ENCODE results near the gene PRKCA. TPM values are rescaled to one million over a fixed set of nuclear protein-coding genes. Genes with fewer than 3 reads are reported as not detected.
"Not testable (repeated sequence)": the region's sequence is repeated elsewhere in the genome, so short reads cannot be mapped to it uniquely, and the experiment has no call there.

Gene PRKCA
- polyA plus RNA-seq, 4 donors: 14.1 to 24.5 (median 22.7) TPM

DNA sequence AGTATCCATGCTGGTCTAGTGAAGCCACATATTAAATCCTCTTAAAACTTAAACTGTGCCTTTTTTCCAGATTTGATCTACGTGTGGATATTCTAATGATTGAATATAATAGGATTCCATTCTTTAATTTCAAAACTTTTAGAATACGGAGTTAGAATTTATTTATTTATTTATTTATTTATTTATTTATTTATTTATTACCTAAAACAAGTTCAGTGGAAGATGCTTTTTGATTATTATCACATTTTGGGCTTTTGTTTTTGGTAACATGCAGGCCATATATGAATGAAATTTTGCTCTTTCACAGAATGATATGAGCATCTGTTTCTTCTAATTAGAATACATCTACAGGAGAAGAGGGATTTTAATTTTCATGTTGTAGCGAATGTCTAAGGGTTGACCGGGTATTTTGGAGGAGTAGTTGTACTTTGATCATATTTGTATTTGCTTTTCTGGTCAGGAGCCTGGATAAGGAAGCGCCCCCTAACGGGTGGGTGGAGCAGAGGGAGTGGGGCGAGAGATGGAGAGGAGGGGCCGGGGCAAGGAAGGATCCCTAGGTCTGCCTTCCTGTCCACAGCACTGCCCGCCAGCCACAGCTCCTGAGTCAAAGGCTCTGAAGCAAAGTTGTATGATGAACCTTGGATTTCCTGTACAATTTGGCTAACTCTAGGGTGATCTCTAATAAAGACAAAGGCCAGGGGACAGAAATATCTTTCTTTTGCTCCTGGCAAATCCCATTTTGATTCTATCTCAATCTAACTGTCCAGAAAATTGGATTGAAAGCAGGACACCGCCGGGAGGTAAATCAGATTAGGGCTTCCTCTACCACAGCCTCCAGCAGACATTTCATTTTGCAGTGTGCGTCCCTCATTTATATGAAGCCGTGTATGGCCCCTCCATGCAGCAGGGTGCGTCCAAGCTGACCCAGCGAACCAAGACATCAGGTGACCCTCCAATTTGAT, 149.1 kb downstream of the PRKCA start:
- DNase-seq (ENCODE audit: low read depth in 4 of 4, low spot score in 3 of 4): no peak

DNA sequence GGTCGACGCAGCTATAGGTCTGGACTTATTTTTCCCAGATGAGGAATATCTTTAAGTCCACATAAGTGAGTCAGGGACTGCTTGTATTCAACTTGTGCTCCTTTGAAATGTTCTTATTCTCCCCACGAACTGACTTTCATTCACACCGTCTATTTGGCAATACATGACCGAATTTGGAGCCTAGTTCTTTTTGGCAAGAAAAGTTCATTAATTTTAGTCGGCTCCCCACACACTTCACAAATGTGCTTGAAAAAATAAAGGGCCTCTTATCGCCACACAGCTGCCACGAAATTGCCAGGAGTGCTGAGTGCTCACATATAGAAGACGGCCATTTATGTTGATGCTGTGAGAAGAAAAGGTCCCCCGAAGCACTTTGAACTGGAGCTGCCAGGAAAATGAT, 152.6 kb downstream of the PRKCA start:
- no peak for DNase-seq (ENCODE audit: low read depth in 4 of 4, low spot score in 3 of 4)

DNA sequence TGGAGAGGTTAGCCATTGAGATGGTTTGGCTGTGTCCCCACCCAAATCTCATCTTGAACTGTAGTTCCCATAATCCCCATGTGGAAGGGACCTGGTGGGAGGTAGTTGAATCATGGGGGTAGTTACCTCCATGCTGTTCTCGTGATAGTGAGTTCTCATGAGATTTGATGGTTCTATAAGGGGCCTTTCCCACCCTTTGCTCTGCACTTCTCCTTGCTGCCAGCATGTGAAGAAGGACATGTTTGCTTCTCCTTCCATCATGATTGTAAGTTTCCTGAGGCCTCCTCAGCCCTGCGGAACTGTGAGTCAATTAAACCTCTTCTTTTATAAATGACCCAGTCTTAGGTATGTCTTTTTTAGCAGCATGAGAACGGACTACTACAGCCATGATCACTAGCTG, 155.1 kb downstream of the PRKCA start:
- DNase-seq (ENCODE audit: low read depth in 4 of 4, low spot score in 3 of 4): not testable (repeated sequence)

DNA sequence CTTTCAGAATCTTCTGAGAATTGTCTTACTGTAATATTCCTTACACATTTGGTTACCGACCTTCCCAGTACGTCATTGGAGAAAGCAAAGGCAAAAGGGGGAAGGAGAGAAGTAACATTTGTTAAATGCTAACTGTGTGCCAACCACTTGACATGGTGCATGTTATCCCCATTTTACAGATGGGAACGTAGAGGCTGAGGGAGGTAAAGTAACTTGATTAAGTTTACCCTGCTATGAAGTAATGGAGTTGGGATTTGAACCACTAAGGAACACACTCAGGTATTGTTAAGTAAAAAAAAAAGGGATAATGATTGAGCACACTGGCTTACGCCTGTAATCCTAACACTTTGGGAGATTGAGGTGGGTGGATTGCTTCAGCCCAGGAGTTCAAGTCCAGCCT, 156.4 kb downstream of the PRKCA start:
- DNase-seq (ENCODE audit: low read depth in 4 of 4, low spot score in 3 of 4): no peak

GRCh38 chr17:66459811-66460270, 157.4 kb downstream of the PRKCA start:
- DNase-seq (ENCODE audit: low read depth in 4 of 4, low spot score in 3 of 4): no peak

GRCh38 chr17:66460558-66460957, 158.1 kb downstream of the PRKCA start:
- DNase-seq (ENCODE audit: low read depth in 4 of 4, low spot score in 3 of 4): no peak

GRCh38 chr17:66461343-66461995, 159.1 kb downstream of the PRKCA start:
- no peak for DNase-seq (ENCODE audit: low read depth in 4 of 4, low spot score in 3 of 4)

GRCh38 chr17:66462010-66462409, 159.6 kb downstream of the PRKCA start:
- no peak for DNase-seq (ENCODE audit: low read depth in 4 of 4, low spot score in 3 of 4)

DNA sequence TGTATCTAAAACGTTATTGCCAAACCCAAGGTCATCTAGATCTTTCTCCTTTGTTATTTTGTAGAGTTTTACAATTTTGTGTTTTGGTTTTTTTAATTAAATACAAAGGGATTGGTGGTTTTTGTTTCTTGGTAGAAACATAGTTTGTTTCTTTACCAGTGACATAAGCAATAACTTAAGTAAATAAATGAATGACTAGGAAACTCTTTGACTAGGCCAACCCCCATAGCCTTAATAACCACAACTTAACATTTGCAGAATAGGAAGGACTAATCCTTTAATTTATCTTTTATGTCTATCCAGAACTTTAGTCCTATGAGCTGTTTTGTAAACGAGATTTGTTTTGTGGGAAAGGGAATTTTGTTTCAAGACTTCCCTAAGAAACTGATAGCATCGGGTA, 162.5 kb downstream of the PRKCA start:
- DNase-seq (ENCODE audit: low read depth in 4 of 4, low spot score in 3 of 4): no peak

DNA sequence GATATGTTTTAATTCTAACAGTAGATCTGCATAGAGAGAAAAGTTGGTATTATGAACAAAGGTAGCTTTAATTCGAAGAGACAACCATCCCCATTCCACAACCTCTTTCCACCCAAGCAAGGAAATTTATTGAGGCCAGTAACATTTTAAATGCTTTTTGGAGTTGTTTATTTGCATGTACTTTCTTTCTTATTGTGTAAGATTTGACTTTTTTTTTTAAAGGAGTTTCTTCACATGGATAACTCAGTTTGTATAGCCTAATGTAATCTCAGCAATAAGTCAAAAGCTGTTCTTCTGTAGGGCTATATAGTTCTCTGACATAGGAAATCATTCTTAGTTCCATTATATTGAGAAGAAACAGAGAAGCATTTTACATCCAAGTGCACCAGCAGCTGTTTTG, 163.3 kb downstream of the PRKCA start:
- no peak for DNase-seq (ENCODE audit: low read depth in 4 of 4, low spot score in 3 of 4)

DNA sequence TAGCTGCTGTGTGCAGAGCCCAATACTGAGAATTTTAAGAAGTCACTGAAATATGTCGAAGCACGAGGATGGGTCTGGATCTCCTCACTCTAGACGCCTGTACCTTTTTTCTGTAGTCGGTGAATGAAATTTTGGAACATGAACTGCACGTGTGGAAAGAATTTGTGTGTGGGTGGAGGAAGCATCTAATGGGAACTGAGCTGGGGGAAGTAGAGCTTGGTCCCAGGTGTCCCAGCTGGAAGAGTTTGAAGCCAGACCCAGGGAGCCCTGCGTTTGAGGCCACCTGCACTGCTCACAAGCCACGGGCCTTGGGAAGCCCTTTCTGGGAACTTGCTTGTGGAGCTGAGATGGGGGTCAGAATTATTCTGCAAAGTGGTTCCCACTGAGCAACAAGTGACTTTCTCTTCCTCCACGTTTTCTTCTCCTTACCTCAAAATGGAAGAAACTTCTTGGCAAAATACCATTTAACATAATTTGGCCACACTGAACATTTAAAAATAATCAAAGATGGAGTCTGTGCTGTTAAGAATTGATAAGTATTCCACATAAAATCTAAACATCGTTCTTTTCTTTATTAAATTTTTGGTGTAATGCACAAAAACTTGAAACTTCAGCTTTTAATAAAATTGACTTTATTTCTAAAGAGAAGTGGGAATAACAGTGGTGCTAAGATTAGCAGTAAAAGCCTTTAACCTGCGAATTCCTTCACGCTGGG, 163.8 kb downstream of the PRKCA start:
- DNase-seq (ENCODE audit: low read depth in 4 of 4, low spot score in 3 of 4): no peak

- DNase-seq (ENCODE audit: low read depth in 4 of 4, low spot score in 3 of 4): no peak
Measured at GRCh38 chr17:66466840-66467367, 164.5 kb downstream of the PRKCA start.

DNA sequence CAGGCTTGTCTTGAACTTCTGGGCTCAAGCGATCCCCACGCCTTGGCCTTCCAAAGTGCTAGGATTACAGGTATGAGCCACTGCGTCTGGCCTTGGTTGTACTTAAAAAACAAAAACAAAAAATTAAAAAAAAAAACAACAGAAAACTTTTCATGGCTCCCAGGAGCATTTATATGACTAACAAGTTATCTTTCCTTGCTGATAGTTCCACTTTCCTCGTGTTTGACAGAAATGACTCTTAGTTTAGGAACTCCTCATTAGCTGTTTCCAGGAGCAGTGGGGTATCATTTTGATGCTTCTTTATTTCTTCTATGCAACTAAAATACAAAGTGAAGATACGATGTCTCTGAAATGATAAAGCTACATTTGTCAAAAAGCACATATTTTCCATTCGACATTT, 165.4 kb downstream of the PRKCA start:
- DNase-seq (ENCODE audit: low read depth in 4 of 4, low spot score in 3 of 4): no peak

DNA sequence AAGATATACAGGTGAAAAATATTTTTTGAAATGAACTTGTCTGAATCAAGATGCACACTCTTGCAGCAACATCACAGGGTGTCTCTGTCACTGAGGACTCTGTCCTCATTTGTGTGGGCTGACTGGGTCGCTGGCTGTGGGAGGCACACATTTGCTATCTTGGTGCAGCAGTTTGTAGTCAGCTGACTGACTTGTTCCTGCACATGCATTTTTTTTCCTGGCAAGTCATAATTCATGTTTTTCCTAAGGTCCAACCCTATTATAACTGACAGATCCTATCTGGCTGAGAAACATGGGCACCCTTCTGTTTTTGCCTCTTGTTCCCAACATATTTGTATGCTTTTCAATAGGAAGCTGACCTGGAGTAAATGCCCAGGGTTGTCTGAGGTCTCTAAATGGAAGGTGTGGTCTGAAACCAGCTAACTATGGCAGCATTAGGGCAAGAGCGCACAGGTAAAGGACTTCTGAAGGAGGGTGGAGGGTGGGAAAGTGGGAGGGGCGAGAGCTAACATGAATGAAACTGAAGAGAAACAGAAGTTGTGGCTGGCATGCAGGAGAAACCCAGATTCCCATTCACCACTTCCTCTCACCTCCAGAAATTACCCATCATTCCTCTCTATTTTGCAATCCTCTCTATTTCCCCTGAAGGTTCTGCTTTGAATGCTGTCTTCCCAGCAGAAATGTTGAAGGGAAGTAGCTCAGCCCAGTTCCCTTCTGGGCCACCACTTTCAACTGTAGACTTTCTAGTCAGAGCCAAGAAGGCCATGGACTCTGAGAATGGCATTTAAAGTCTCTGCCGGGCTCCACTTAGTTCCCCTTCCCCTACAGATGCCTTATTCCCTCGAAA, 166.1 kb downstream of the PRKCA start:
- no peak for DNase-seq (ENCODE audit: low read depth in 4 of 4, low spot score in 3 of 4)

DNA sequence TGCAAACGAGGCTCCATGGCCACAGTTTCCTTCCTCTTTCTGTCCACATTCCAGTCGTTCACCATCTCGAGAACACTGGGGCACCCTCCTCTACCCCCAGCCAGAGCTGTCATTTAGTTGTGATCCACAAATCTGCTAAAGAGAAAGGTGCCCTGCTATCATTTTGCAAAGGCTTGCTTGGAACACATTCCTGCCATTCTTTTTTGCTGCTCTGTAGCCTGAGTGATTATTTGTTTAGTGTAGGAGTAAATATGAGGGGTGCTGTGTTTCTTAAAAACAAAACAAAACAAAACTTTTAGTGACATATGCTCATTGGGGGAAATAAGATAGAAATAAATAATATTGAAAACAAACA, 166.7 kb downstream of the PRKCA start:
- DNase-seq (ENCODE audit: low read depth in 4 of 4, low spot score in 3 of 4): no peak

DNA sequence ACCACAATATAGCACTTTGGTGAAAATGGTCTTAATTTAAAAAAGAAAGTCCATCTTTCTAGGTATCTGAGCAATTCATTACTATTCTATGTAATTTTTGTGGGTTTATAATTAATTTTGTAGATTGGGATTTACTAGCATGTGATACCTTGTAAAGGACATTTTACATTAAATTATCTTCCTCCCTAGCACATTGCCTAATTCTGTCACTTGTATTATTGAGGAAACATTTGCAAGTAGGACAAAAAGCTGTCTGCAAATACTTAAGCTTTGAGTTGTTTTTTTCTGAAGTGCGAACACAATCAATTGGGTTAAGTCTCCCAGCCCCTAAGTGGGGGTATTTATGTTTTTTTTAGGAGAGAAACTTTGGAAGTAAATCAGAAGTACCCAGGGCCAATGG, 167.0 kb downstream of the PRKCA start:
- no peak for DNase-seq (ENCODE audit: low read depth in 4 of 4, low spot score in 3 of 4)

- DNase-seq (ENCODE audit: low read depth in 4 of 4, low spot score in 3 of 4): no peak
Measured at GRCh38 chr17:66469890-66470289, 167.5 kb downstream of the PRKCA start.

DNA sequence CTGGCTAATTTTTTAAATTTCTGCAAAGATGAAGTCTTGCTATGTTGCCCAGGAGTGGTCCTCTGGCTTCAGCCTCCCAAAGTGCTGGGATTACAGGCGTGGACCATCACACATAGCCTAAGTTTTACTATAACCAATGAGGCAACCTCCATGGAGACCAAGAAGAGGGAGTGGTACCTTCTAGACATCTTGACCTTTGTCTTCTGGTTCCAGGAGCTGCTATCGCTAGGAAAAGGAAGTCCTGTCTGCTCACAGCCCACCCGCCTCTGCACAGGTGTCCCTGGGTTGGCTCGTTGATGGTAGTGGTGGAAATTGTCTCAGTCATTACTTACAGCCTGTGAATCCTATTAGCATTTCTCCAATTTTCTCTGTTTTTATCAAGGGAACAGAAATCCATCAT, 169.7 kb downstream of the PRKCA start:
- no peak for DNase-seq (ENCODE audit: low read depth in 4 of 4, low spot score in 3 of 4)

DNA sequence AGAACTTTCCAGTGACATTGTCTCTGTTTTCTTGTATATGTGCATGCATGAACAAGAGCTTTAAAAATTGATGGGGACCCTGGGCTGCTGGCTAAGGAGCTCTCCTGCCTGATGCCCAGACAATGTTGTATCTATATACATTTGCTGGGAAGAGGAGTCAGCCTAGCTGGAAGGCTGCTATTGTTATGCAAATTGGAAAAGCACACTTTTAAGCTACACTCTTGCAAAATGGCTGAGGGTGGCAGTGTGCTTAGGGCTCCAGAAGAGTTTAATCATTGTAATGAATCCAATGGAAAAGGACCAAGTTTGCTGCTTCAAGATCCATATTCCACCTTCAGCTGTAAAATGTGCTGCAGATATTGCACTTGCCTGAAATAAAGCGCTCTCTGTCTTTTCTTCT, 171.8 kb downstream of the PRKCA start:
- DNase-seq (ENCODE audit: low read depth in 4 of 4, low spot score in 3 of 4): no peak

- DNase-seq (ENCODE audit: low read depth in 4 of 4, low spot score in 3 of 4): no peak
Measured at GRCh38 chr17:66474806-66475497, 172.5 kb downstream of the PRKCA start.
